Measurements from ENCODE around the gene TRIM50.
"Not testable (repeated sequence)": the region's sequence is repeated elsewhere in the genome, so short reads cannot be mapped to it uniquely, and the experiment has no call there.

DNA sequence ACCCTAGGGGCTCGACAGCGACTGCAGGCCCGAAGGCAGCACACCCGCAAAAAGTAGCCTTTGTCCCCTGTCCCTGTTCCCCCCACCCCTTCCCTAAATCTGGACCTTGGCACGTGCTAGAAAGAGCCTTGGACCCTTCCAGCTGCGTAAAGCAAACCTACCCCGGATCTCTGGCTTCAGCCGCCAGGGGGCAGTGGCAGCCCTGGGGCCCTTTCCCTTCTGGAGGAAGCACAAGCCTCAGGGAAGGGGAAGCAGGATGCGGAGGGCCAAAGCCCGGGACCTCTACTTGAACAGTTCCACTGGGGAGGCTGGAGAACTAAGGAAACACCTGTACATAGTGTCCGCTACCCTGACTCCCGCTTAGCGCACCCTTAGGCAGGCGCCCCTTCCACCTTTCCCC lies 26.8 kb downstream of the TRIM50 start:
- TF ChIP-seq TBP (optimal IDR thresholded peaks at IDR 0.05; ENCODE audit: low read depth, low read length): not testable (repeated sequence)
- TF ChIP-seq, protein P1, sequence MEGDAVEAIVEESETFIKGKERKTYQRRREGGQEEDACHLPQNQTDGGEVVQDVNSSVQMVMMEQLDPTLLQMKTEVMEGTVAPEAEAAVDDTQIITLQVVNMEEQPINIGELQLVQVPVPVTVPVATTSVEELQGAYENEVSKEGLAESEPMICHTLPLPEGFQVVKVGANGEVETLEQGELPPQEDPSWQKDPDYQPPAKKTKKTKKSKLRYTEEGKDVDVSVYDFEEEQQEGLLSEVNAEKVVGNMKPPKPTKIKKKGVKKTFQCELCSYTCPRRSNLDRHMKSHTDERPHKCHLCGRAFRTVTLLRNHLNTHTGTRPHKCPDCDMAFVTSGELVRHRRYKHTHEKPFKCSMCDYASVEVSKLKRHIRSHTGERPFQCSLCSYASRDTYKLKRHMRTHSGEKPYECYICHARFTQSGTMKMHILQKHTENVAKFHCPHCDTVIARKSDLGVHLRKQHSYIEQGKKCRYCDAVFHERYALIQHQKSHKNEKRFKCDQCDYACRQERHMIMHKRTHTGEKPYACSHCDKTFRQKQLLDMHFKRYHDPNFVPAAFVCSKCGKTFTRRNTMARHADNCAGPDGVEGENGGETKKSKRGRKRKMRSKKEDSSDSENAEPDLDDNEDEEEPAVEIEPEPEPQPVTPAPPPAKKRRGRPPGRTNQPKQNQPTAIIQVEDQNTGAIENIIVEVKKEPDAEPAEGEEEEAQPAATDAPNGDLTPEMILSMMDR (IDR thresholded peaks at IDR 0.05 in 2 of 3, conservative IDR thresholded peaks at IDR 0.05 in 1 of 3; ENCODE audit: insufficient read depth in 2 of 3, low read depth in 1 of 3, low read length in 3 of 3): not testable (repeated sequence)
